HG03571 (cell line): ENCODE data around the gene CNIH3.
"Not testable (repeated sequence)": the region's sequence is repeated elsewhere in the genome, so short reads cannot be mapped to it uniquely, and the experiment has no call there.

Experiments used
- ATAC-seq: cut with Tn5 transposase; IDR thresholded peaks from one replicate; pipeline ENCODE4 v1.9.1; 2021; ENCODE audit not compliant: unreplicated experiment

Gene CNIH3

DNA sequence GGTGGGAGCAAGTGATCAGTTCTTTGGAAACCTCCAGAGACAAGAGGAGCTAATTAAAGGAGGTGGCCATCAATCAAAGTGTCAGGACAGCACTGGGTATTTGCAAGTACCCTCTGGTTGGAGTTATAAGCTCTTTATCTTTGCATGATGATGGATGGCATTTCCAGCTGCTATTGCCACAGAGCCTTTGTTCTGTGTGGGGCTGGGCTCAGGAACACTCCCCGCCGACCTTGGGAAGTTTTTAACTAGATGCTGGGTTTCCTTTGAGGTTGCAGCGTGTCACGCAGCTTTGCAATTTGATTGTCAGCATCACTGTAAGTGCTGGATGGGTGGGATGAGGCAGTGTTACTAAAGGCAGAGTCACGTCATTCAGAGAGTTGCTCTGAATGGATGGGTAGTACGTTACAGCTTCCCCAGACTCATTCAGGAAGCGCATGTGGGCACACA, 68.9 kb downstream of the CNIH3 start:
- no peak for ATAC-seq

DNA sequence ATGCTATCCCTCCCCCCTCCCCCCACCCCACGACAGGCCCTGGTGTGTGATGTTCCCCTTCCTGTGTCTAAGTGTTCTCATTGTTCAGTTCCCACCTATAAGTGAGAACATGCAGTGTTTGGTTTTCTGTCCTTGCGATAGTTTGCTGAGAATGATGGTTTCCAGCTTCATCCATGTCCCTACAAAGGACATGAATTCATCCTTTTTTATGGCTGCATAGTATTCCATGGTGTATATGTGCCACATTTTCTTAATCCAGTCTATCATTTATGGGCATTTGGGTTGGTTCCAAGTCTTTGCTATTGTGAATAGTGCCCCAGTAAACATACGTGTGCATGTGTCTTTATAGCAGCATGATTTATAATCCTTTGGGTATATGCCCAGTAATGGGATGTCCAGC, 70.0 kb downstream of the CNIH3 start:
- ATAC-seq, result not testable (repeated sequence)

DNA sequence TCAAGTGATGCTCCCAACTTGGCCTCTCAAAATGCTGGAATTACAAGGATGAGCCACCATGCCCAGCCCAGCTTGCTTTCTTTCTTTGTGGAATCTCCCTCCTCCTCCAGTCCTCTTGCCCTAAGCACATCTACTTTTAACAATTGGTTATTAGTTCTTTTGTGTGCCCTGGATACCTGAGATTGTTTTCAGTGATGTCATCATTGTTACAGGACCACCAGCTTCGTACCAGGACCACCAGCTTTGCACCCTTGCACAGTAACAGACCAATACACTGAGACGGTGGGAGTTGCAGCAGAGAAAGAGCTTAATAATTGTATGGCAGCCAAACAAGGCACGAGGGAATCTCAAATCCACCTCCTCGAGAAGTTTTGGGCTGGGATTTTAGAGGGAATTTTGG, 71.3 kb downstream of the CNIH3 start:
- no peak for ATAC-seq

DNA sequence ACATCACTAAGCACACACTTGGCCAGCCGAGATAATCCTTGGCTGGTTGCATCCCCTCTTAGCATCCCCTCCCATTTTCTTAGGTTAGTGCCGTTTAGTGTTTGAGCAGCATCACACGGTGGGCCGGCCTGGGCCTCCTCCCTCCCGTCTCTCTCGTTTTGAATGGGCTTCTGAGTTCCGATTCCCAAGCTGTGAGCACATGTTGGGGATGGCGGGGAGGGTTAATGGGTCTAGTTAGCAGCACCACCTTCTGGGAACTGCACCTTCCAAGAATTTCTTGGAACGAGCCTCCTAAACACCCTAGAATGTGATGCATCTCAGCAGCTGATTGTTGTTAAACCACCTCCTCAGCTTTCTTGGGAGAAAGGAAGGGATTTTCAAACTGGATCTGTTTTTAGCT, 73.3 kb downstream of the CNIH3 start:
- no peak for ATAC-seq

DNA sequence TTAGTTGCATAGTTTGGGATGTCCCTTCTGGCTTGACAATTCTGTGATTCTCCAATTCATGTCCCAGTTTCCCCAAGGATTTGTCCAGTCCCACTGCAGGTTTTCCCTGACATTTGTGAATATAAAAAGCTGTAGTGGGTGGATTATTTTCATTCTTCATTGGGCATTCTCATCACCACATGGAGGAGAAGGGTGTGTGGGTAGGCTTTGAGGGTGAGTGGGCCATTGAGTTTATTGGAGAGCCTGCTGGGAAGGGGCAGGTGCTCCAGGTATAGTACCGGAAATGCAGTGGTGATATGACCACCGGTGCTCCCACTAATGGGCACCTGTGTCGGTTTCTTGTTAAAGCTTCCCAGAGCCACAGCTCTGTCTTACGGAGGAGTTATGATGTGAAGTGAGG, 74.5 kb downstream of the CNIH3 start:
- no peak for ATAC-seq

DNA sequence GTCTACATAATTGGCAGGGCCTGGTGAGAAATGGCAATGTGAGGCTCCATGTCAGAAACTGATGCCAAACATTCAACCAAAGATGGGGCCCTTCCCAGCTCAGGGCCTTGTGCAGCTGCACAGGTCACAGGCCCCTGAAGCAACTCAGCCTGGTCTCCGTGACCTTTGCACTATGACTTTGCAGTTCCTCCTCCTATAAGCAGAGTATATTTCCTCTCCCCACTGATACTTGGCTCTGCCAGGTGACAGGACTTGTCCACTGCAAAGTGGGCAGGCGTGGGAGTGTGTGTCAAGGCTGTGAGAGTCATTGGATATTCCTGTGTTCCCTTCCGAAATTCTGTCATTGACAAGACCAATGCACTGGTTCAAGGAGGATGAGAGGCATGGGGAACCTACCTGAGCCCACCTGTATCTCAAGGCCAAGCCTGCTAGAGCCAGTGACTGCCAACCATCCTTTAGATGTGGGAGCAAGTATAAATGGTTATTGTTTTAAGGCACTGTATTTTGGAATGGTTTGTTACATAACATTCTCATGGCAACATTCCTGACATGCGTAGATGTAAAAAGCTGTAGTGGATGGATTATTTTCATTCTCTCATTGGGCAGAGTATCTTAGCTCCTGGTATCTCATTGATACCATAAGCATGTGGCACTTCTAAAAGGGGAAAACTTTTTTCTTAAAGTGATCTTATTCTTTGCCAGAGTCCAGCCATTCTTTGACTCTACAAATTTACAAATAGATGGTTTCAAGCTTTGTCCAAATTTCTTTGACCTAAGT, 75.2 kb downstream of the CNIH3 start:
- no peak for ATAC-seq

DNA sequence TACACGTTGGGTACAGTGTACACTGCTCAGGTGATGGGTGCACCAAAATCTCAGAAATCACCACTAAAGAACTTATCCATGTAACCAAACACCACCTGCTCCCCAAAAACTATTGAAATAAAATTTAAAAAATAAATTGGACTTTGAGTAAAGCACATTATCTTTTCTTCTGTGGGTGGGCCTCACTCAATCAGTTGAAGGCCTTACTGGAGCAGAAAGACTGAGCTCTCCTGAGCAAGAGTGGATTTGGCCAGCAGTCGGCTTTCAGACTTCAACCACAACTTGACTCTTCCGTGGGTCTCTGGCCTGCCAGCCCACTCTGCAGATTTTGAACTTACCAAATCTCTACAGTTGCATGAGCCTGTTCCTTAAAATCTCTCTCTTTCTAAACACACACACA, 78.9 kb downstream of the CNIH3 start:
- no peak for ATAC-seq

DNA sequence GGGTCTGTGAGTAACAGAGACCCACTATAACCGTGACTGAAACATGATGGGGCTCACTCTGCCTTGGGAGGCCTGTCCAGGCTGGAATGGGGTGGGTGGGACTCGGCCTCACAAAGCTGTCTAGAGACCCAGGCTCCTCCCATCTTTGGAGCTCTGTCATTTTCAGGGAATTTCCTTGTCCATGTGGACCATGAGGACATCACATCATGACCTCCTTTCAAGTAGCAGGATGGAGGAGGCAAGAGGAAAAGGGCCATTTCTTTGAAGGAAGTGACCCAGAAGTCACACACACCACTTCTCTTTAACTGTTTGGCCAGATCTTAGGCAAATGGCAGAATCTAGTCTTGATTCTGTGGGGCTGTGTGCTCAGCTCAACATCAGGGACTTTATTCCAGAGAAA, 79.9 kb downstream of the CNIH3 start:
- ATAC-seq, result no peak

DNA sequence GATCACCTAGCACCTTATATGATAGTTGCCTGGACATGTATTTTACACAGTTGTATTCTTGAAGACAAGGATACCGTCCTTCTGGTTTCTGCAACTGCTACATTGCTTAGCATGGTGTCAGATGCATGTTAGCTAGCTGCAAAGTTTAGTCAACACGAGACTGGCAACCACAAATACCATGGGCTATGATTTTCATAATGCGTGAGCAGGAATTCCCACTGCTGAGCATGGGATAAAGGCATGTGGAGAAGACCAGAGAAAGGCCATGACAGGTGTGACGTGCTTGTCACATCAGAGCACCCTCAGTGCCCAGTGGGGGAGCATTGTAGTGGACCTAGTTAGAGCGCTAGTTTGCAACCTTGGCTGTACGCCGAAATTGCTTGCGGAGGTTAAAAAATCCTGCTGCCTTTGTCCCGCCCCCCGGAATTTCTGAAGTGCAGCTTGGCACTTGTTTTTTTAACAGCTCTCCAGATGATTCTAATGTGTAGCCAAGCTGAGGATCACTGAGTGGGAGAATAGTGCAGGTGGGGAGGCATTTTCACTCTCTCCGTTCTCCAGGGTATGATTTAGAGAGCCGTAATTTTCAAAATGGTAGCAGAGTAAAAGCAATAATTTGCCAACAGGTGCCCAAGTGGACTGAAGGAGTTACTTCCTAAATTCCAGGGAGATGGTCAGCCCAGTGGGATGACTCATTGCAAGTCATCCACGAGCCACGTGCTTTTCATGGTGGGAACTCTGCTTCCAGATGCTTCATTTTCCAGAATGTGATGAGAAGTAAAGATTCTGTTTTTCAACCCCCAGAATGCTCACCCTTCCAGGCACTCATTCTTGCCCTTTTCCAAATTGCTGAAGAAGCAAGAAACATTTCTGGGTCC, 81.0 kb downstream of the CNIH3 start:
- no peak for ATAC-seq

DNA sequence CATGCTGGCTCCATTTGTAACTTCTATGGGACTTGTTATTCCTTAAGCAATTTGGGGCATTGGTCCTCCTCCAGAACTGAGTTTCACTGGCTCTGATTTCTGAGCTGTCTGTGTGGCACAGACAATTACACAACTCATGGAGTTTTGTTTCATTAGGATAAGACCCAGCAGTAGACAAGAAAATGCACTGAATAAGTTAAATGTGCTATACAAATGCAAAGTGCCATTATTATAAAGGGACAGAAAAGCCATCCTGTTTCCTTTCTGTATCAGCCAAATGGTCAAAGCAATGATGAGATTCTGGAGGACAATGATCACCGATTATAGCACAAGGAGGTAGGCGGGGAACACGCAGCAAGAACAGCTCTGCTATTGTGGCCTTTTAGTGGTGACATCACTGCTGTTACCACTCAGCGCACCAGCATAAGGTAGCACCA, 81.9 kb downstream of the CNIH3 start:
- no peak for ATAC-seq

DNA sequence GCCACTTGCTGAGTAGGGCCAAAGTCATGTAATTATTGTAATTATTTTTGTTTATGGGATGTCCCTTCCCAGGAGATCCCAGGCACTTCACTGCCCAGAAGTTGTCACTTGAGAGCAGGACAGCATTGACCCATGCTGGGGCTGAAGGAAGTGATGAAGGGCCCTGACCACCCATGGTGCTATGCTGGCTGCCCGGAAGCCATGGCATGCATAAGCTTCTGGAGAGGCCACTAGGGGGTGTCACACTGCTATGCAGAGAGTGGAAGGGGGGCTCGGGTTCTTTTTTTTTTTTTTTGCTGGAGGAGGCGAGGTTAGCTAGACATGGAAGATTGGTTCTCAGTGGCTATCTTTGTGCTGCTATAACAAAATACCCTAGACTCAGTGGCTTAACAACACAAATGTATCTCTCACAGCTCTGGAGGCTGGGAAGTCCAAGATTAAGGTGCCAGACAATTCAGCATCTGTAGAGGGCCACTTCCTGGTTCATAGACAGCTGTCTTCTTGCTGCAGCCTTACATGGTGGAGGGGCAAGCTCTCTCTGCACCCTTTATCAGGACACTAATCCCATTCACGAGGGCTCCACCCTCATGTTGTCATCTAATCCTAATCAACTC, 84.9 kb downstream of the CNIH3 start:
- peak; percentile 52 for ATAC-seq

DNA sequence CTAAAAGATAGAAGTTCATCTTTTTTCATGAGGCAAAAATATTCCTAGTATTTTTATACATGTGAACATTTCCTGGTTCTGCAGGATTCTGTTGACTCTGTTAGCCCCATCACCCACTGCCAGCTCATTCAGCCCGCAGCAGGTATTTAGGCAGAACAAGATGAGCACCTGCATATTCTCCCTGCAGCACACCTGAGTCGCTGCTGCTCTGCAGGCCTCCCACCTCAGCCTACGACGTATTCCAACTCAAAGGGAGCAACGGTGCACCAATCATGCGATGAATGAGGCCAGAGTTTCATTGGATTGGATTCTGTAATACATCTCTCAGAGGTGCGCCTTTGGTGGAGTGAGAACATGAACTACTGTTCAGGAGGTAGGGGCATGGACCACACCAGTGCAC, 87.6 kb downstream of the CNIH3 start:
- no peak for ATAC-seq

DNA sequence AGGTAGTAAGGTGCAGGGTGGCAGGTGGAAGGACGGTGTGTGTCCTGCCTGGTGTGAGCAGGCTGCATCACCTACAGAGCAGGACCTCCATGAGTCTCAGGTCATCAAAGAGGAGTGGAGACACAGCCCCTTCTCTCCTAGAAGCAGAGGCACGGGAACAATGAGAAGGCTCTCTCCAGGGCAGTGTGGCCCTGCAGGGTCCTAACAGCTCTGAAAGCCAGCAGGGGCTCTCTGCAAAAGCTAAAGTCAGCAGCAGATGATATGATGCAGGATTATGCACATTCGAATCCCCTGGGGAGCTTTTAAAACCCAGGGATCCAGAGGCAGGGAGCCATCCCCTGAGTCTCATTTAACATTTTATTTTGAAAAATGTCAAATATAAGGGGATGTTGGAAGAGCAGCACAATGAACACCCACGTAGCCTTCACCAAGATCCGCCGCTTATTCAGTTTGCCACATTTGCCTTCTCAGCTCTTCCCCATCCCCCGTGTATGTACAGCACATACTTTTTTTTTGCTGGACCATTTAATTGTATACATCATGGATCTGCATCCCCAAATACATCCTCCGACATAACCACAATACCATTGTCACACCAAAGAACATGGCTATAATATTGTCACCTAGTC, 88.1 kb downstream of the CNIH3 start:
- no peak for ATAC-seq

DNA sequence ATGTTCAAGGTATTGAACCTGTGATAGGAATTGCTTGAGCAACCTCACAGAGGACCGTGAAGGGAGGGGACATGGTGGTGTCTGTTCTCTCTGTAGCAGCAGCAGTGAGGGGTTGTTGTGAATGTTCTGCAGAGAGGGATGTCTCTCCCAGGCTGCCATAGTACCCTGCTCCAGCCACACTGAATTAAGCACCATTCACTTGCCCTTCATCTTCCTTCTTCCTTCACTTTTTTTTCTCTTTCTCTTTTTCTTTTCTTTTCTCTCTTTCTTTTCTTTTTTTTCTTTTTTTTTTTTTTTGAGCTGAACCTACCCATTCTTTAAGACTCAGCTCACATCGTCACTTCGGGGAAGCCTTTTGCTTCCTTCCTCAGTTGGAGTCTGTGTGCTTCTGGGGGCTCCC, 89.5 kb downstream of the CNIH3 start:
- no peak for ATAC-seq

DNA sequence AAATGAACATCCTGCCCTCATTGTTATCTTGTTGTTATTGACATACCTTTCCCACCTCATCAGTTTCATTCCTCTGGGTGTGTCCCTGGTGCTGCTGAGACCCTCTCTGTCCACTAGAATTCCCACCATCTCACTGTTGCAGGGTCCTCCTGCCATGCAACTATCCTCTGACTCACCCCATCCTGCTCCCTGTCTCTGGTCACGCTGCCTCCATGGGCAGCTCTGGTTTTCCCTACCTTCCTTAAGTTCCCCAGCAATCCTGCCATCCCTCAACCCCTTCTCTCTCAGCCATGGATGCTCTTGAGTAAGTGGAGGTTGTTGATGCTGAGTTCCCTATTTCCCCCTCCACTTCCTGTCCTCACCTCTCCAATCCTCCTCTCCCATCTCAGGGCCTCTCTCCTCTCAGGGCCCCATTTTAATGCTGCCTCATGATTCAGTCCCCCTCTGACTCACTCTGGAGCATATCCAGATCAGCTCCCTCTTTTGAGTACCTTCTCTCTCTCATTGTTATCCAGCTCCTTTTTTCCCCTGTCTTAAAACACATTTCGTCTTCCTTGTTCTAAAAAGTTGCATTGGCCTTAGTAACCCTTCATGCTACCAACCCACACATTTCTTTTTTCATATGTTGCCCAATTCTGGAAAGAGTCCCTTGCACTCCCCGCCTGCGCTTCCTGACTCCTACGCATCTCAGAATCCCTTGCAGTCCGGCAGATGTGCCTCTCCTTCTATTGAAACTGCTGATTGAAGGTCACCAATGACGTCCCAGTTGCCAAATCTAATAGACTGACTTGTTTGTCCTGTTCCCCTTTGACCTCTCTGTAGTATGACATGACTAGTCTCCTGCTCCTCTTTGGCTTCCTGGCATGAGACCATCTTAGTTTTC, 92.0 kb downstream of the CNIH3 start:
- no peak for ATAC-seq

DNA sequence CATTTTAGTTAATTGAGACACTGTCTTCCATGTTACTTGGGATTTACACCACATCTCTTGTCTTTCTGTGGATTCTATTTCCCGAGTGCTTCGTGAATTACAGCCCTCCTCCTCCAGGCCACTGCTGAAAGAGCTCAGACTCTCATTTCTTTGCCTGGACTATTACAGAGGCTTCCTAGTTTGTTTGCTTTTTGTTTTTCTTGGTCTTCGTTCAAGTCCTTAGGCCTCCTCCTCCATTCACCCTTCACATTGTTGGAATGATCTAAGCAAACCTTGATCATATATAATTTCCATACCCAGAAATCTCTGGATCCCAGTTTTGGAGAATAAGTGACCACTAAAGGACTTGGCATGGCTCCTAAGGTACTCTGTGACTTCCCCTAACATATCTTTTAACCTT, 94.1 kb downstream of the CNIH3 start:
- ATAC-seq, result no peak

DNA sequence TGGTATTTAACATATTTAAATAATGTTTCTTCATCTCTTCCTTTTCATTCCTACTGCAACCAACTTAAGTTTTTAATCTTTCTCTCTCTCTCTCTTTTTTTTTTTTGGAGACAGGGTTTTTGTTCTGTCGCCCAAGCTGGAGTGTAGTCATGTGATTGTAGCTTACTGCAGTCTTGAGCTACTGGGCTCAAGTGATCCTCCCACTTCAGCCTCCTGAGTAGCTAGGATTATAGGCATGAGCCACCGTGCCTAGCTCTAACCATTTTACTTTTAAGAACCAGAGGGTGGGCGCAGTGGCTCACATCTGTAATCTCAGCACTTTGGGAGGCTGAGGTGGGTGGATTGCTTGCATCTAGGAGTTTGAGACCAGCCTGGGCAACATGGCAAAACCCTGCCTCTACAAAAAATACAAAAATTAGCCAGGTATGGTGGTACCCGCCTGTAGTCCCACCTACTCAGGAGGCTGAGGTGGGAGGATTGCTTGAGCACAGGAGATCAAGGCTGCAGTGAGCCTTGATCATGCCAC, 95.2 kb downstream of the CNIH3 start:
- ATAC-seq, result not testable (repeated sequence)

DNA sequence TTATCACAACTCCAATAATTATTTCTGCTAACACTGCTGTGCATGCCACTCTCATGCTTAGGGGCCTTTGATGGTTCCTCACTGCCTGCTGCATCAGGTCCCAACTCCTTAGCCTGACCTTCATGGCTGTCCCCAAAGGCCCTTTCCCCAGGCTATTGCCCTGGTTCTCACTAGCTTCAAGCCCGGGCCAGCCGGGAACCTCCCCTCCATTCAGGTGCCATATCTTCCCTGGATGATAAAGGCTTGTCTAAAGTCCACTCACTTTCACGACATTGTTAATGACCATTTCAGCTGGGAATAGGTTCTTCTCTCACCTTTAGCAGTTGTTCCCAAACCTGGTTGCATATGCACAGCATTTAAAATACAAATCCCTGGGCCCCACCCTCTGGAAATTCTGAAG, 95.8 kb downstream of the CNIH3 start:
- no peak for ATAC-seq

DNA sequence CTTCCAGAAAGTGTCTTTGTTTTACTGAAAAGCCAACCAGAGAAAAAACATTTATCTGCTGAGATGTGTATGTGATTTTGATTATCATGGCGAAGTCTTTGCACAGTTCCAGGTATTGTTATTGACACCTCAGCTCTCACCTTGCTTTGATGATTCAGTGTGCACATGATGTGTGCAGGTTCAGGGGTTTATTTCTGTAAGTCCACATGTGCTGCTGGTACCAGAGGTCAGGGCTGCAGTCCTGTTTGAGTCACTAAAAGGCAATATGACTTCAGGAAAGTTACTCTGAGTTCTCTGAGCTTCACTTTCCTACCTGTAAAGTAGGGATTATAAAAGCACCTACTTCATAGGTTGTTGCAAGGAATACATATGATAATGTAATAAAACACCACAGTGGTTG, 97.1 kb downstream of the CNIH3 start:
- ATAC-seq, result no peak

DNA sequence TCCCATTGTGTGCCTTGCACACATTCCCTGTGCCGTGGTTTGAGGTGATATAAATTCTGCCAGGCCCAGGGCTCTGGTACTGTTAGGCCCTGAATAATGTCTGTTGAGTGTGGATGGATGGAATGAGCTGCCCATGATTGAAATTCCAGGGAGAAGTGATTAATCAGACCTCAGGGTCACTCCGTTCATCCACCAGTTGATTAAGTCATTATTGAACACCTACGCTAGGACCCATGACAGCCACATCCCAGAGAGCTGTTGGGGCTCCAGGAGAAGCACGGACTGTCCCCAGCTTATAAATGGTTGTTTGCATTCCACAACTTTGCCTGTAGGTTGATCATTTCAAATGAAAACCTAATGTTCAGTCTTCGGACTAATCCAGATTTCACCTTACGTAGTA, 98.4 kb downstream of the CNIH3 start:
- ATAC-seq, result no peak
